H1 (cell line): ENCODE results near the gene LPCAT1. TPM values are rescaled to one million over a fixed set of nuclear protein-coding genes. Genes with fewer than 3 reads are reported as not detected.

ENCODE experiments used
- CHD2 ChIP-seq: IDR thresholded peaks from 2 replicates; pipeline ENCODE4 v1.6.1; 2012; ENCODE audit warnings: low read length, improper control_type of control experiment
- EP300 ChIP-seq, 2 experiments: IDR thresholded peaks; 1 replicate in 1 of 2; 2 replicates in 1 of 2; pipeline ENCODE4 v1.6.1; 2011 to 2012; ENCODE audit warnings: low read depth in 2 of 2, low read length in 2 of 2, mild to moderate bottlenecking in 2 of 2, borderline replicate concordance in 1 of 2, inconsistent platforms in 1 of 2, moderate library complexity in 1 of 2
- TBP ChIP-seq: IDR thresholded peaks from 2 replicates; pipeline ENCODE4 v1.6.1; 2011; ENCODE audit warnings: low read depth, low read length, improper control_type of control experiment
- polyA plus RNA-seq, 7 experiments: library from polyadenylated mRNA; depleted of rRNA in 3 of 7; stranded (reverse) in 5 of 7; unstranded in 2 of 7; fragments of >200 nt in 5 of 7; fragments of 200-250 nt in 2 of 7; gene quantifications; 1 replicate in 5 of 7; 2 replicates in 1 of 7; 4 replicates in 1 of 7; pipeline versions ENCODE4 v1.2.1 to v1.2.3, GENCODE V29; 2011 to 2013; ENCODE audit warnings: missing spikeins in 2 of 7, mixed read lengths in 2 of 7
- total RNA-seq: library from RNA; stranded (reverse); fragmentation: NEBNext Ultra II Directional; extraction: Animal tissue kit (Norgen Biotek cat#: 25700); gene quantifications from 2 replicates; pipeline ENCODE4 v1.2.1, GENCODE V29; 2021
- TF ChIP-seq, protein P1 (sequence below), 3 experiments: IDR thresholded peaks; 1 replicate in 2 of 3; 2 replicates in 1 of 3; pipeline versions ENCODE4 v1.5.1 to v1.6.1; 2011; ENCODE audit warnings: low read length in 3 of 3, mild to moderate bottlenecking in 3 of 3, inconsistent platforms in 2 of 3, low read depth in 1 of 3, moderate library complexity in 1 of 3; ENCODE audit not compliant: insufficient read depth in 1 of 3; ENCODE audit errors: control extremely low read depth in 1 of 3
- TF ChIP-seq, protein P2 (sequence below): IDR thresholded peaks from 2 replicates; pipeline ENCODE4 v1.6.1; 2011; ENCODE audit warnings: low read depth, mild to moderate bottlenecking, low read length; ENCODE audit not compliant: insufficient read depth

LPCAT1 gene
- total and polyA plus RNA-seq, 2 of the 8 experiments (the other 6 are each of a cell fraction or from before 2014, with no cell fraction given), result 107 to 260 TPM

DNA sequence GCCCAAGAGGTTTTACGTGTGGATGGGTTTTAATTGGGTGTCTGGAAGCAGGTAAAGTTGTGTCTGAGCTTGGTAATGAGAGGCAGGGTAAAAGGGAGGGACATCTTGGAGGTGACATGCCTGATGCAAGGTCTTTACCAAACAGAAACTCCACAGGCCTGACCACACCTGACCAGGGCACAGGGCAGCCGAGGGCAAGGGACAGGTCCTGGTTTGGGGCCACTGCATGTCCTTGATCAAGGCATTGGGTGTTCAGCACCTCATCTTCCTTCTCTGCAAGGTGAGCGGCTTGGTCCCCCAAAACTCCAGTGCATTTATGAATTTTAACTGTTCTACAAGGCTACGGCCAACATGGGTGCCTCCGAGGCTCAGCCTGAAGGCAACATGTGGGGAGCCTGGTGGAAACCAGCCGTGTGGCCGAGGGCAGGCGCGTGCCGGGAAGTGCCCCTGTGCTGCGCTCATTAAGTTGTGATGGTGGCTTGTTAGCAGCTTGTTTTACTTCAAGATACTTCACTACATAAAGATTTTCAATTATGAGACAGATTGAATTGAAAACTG is 30.7 kb upstream of the LPCAT1 start (continued):
- TF ChIP-seq EP300 (IDR thresholded peaks at IDR 0.05; ENCODE audit: borderline replicate concordance in 1 of 2, low read depth in 2 of 2, low read length in 2 of 2) (no peak), CHD2 (no peak), TBP (no peak)
- TF ChIP-seq, protein P1, sequence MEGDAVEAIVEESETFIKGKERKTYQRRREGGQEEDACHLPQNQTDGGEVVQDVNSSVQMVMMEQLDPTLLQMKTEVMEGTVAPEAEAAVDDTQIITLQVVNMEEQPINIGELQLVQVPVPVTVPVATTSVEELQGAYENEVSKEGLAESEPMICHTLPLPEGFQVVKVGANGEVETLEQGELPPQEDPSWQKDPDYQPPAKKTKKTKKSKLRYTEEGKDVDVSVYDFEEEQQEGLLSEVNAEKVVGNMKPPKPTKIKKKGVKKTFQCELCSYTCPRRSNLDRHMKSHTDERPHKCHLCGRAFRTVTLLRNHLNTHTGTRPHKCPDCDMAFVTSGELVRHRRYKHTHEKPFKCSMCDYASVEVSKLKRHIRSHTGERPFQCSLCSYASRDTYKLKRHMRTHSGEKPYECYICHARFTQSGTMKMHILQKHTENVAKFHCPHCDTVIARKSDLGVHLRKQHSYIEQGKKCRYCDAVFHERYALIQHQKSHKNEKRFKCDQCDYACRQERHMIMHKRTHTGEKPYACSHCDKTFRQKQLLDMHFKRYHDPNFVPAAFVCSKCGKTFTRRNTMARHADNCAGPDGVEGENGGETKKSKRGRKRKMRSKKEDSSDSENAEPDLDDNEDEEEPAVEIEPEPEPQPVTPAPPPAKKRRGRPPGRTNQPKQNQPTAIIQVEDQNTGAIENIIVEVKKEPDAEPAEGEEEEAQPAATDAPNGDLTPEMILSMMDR (IDR thresholded peaks at IDR 0.05; ENCODE audit: control extremely low read depth in 1 of 3, insufficient read depth in 1 of 3, low read depth in 1 of 3, low read length in 3 of 3), result no peak
- TF ChIP-seq, protein P2, sequence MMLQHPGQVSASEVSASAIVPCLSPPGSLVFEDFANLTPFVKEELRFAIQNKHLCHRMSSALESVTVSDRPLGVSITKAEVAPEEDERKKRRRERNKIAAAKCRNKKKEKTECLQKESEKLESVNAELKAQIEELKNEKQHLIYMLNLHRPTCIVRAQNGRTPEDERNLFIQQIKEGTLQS, result no peak
